SHP77 treated with DMSO at 0.1 percent for 48 hours (cell line): ENCODE data around the gene GAGE13.
"Not testable (repeated sequence)": the region's sequence is repeated elsewhere in the genome, so short reads cannot be mapped to it uniquely, and the experiment has no call there.

Experiments used
- DNase-seq: peaks from one replicate; lab custom pipeline; 2025; lab: John Stamatoyannopoulos, UW

The GAGE13 gene

DNA sequence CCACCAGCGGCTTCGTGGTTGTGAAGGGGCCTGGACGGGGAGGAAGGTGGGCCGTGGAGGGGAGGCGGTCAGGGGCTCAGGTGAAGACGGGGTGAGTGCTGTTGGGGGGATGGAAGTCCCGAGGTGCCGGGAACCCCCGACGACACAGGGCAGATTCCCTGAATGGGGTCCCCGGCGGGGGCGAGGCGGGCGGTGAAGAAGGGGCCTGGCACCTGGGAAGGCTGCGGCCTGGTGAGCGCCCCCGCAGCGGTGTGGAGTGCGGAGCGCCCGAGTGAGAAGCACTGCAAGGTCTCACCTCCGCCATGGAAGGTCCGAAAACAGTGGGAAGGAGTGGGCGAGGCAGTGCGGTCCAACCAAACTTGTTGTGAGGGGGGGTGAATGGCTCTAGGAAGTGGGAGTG, 459 bp downstream of the GAGE13 start:
- not testable (repeated sequence) for DNase-seq

DNA sequence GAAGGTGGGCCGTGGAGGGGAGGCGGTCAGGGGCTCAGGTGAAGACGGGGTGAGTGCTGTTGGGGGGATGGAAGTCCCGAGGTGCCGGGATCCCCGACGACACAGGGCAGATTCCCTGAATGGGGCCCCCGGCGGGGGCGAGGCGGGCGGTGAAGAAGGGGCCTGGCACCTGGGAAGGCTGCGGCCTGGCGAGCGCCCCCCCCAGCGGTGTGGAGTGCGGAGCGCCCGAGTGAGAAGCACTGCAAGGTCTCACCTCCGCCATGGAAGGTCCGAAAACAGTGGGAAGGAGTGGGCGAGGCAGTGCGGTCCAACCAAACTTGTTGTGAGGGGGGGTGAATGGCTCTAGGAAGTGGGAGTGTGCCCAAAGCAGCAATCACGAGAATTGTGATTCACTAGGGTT, 10.1 kb downstream of the GAGE13 start:
- not testable (repeated sequence) for DNase-seq

DNA sequence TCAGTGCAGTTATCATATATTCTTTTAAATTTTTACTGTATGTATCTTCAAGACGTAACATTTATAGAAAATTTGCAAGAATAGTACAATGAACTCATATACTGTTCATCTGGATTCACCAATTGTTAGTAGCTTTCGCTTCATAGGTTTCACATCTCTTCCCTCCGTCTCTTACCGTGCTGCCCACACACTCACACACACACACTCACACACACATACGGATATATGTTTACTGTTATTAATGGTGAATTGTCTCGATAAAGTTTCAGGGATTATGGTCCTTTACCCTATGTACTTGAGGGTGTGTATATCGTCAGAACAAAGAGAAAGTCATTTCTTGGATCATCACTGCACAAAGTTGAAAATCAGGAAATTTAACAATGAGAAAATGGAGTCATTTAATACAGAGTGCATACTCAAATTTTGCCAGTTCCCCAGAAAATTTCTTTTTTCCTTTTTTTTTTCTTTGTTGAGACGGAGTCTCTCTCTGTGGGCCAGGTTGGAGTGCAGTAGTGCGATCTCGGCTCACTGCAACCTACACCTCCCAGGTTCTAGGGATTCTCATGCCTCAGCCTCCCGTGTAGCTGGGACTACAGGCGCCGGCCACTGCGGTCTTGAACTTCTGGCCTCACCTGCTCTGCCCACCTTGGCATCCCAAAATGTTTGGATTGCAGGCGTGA, 13.3 kb downstream of the GAGE13 start:
- not testable (repeated sequence) for DNase-seq

DNA sequence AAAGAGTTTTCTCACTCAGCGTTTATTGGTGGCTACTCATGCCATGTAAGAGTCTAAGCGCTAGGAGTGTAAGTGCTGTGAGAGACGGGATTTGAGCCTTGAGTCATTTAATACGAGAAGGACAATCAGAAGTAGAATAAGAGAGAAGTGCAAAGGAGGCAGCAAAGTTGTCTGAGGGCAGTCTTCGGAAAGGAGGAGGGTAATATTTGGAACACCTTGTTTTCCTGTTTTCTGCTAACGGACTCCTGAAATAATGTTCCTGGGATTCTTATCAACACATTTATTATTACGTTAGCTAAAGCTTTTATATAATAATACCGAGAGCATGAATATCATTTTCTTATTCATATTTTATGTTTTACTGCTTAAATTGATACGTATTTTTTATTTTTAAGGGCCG, 14.0 kb downstream of the GAGE13 start:
- DNase-seq: not testable (repeated sequence)

DNA sequence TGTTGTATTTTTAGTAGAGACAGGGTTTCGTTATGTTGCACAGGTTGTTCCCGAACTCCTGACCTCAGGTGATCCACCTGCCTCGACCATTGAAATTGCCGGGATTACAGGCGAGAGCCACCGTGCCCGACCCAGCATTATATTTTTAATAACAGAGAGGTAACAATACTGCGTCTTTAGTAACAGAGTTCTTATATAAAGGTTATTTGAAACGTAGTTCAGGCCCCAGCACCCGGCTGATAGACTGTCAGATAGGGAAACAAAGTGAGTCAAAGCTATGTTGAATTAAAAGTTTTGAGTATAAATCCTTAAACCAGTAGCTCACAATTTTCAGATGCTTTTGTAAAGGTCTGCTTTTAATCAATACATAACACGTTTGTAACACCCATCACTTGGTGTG, 14.8 kb downstream of the GAGE13 start:
- not testable (repeated sequence) for DNase-seq
